Subcutaneous adipose tissue (tissue), 4 donors: ENCODE data around the gene CDKL2. TPM values are rescaled to one million over a fixed set of nuclear protein-coding genes. Genes with fewer than 3 reads are reported as not detected.

Source experiments
- total RNA-seq, 4 donors: library from RNA; depleted of rRNA; stranded (reverse); fragments of >200 nt; gene quantifications; one replicate each; pipeline ENCODE4 v1.1.0, GENCODE V29; 2016
- TF ChIP-seq, protein P1 (sequence below): fragments of 450-650 bp; IDR thresholded peaks from one replicate; pipeline ENCODE4 v1.5.1; 2016; ENCODE audit warnings: low read depth, mild to moderate bottlenecking, control low read depth, antibody characterized with exemption, moderate library complexity

CDKL2 gene
- total RNA-seq, 4 donors from 2014 or later, result not detected

DNA sequence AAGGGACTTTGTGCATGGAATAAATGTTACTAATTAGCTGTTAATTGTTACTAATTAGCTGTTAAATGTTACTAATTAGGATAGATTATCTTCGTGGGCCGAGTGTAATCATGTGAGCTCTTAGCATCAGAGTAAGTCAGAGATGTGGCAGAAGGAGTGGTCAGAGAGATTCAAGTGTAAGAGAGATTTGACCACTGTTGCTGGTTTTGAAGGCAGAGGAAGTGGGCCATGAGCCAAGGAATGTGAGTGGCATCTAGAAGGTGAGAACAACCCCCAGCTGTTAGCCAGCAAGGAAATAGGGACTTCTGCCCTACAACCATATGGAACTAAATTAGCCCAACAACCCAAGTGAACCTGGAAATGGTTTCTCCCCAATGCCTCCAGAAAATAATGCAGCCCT, 46.3 kb downstream of the CDKL2 start:
- TF ChIP-seq, protein P1, sequence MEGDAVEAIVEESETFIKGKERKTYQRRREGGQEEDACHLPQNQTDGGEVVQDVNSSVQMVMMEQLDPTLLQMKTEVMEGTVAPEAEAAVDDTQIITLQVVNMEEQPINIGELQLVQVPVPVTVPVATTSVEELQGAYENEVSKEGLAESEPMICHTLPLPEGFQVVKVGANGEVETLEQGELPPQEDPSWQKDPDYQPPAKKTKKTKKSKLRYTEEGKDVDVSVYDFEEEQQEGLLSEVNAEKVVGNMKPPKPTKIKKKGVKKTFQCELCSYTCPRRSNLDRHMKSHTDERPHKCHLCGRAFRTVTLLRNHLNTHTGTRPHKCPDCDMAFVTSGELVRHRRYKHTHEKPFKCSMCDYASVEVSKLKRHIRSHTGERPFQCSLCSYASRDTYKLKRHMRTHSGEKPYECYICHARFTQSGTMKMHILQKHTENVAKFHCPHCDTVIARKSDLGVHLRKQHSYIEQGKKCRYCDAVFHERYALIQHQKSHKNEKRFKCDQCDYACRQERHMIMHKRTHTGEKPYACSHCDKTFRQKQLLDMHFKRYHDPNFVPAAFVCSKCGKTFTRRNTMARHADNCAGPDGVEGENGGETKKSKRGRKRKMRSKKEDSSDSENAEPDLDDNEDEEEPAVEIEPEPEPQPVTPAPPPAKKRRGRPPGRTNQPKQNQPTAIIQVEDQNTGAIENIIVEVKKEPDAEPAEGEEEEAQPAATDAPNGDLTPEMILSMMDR, result no peak

DNA sequence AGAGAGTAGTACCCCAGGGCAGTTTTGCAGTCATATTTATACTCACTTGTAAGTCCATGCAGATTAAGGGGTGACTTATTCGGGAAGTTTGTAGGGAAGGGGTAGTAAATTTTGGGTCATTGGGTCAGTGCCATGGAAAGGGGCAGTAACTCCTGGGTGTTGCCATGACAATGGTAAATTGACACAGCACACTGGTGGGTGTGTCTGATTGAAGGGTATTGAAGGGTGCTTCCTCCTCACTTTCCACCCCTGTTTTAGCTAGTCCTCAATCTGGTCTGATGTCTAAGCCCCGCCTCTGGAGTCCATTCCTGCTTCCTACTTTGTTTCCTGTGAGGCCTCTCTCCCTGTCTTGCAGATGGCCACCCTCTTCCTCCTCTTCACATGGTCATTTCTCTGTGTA, 62.6 kb downstream of the CDKL2 start:
- TF ChIP-seq, protein P1, result no peak

DNA sequence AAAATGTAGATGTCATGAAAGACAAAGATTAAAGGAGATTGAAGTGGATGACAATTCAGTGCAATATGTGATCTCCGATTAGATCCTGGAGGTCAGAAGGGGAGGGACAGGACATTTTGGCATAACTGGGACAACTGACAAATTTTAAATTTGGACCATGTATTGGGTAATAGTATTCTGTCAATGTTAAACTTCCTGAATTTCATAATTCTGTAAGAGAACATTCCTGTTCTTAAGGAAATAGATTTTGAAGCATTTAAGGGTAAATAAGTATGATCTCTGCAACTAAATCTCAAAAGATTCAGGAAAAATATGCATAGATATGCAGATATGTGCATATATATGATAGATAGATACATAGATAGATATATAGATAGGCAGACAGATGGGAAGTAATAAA, 63.4 kb downstream of the CDKL2 start:
- TF ChIP-seq, protein P1, result no peak

DNA sequence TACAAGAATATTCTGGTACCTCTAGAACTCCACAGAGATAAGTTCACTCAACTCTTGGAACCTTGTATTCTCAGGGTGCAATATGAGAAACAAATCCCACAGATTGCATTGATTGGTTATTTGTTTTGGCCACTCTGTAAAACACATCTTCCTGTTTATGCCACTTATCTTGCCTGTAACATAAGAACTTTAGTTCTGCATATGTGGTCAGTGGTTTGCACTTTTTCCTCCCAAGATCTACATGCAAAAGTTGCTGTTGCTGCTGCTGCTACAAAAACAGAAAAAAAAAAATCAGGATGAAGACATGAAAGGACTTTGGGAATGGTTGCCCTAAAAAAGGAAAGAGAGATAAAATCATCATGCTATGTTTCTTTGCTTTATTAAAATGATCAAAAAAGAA, 64.8 kb downstream of the CDKL2 start:
- TF ChIP-seq, protein P1, result no peak

DNA sequence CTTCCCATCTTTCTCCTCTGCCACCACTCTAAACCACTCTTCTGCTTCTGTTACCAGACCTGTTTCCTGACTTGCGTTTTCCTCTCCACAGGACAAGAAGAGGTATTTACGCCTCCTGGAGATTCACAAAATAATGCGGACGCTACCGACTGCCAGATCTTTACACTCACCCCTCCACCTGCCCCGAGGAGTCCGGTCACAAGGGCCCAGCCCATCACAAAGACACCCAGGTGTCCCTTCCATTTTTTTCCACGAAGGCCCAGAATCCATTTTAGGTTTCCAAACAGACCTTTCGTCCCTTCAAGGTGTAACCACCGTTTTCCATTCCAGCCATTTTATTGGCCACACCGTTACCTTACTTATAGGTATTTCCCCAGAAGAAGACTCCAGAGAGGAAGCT, 66.3 kb downstream of the CDKL2 start:
- TF ChIP-seq, protein P1, result no peak

DNA sequence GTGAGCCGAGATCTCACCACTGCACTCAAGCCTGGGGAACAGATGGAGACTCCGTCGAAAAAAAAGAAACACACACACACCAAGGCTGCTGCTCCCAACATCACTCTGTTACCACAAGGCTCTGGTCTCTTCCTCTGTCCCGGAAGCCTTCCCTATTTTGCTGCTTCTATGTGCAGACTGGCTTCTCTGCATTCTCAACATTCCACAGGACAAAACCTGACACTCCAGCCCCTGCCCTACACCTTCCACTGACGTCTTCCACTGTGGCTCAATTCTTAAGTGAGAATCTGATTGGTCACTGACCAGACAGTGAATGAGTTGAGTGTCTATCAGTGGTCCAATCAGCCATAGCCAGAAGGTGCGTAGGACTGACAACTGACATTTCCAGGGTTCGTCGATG, 68.5 kb downstream of the CDKL2 start:
- TF ChIP-seq, protein P1, result no peak

DNA sequence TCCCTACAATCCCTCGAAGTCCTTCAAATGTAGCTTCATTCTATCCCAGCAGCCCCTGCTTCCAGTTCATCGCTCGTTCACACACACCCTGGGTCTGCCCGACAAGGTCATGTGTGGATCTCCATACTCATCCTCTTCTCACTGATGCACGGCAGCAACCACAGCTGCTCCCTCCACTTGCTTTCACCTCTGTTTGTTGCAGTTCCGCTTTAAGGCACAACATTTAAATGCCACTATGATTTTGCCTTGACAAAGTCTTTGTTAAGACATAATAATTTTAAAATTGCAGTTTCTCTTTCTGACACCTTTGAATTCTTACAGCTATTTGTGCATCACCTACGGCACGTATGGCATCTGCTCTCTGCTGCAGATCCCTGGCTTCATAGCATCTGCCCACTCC, 72.6 kb downstream of the CDKL2 start:
- TF ChIP-seq, protein P1, result no peak
